Body of pancreas (tissue), 4 donors: ENCODE data around the gene HOXC10.

Source experiments
- POLR2A ChIP-seq, 3 donors: fragments of 450-650 bp; IDR thresholded peaks; one replicate each; pipeline ENCODE4 v1.6.1; 2016; ENCODE audit warnings: antibody characterized with exemption in 3 of 3, mild to moderate bottlenecking in 2 of 3
- TF ChIP-seq, protein P1 (sequence below), 7 experiments: fragments of 450-650 bp in 4 of 7; fragments of 200-600 bp in 3 of 7; sonication (generic) in 3 of 7; IDR thresholded peaks; one replicate each; pipeline ENCODE4 v1.5.1; 2016 to 2019; ENCODE audit warnings: antibody characterized with exemption in 7 of 7

- TF ChIP-seq, protein P1, sequence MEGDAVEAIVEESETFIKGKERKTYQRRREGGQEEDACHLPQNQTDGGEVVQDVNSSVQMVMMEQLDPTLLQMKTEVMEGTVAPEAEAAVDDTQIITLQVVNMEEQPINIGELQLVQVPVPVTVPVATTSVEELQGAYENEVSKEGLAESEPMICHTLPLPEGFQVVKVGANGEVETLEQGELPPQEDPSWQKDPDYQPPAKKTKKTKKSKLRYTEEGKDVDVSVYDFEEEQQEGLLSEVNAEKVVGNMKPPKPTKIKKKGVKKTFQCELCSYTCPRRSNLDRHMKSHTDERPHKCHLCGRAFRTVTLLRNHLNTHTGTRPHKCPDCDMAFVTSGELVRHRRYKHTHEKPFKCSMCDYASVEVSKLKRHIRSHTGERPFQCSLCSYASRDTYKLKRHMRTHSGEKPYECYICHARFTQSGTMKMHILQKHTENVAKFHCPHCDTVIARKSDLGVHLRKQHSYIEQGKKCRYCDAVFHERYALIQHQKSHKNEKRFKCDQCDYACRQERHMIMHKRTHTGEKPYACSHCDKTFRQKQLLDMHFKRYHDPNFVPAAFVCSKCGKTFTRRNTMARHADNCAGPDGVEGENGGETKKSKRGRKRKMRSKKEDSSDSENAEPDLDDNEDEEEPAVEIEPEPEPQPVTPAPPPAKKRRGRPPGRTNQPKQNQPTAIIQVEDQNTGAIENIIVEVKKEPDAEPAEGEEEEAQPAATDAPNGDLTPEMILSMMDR (IDR thresholded peaks at IDR 0.05), result no peak
- TF ChIP-seq POLR2A (IDR thresholded peaks at IDR 0.05), result no peak
Measured at GRCh38 chr12:54024581-54025305, 39.8 kb downstream of the HOXC10 start.
